CD4-positive, alpha-beta T cell treated with Interleukin-17A for 1 hour (primary cell): ENCODE data around the gene UBR7.

ENCODE experiments used
- DNase-seq: peaks from one replicate; pipeline ENCODE4 v3.0.0-alpha.2; 2020

Gene UBR7

GRCh38 chr14:93266127-93266526, 59.1 kb downstream of the UBR7 start:
- no peak for DNase-seq

- no peak for DNase-seq
Measured at GRCh38 chr14:93267149-93267711, 60.2 kb downstream of the UBR7 start.

GRCh38 chr14:93268406-93268805, 61.4 kb downstream of the UBR7 start:
- DNase-seq: no peak

- DNase-seq: no peak
Measured at GRCh38 chr14:93269341-93270068, 62.4 kb downstream of the UBR7 start.

GRCh38 chr14:93271111-93271510, 64.1 kb downstream of the UBR7 start:
- no peak for DNase-seq

- no peak for DNase-seq
Measured at GRCh38 chr14:93274055-93274806, 67.2 kb downstream of the UBR7 start.

GRCh38 chr14:93276031-93276716, 69.1 kb downstream of the UBR7 start:
- no peak for DNase-seq
